ENCODE measurements around the gene GRM8. TPM values are rescaled to one million over a fixed set of nuclear protein-coding genes. Genes with fewer than 3 reads are reported as not detected.

The GRM8 gene
- total and polyA plus RNA-seq, 9 of the 15 experiments (the other 6 are each of a cell fraction or from before 2014, with no cell fraction given) = 0.13 TPM; not detected in 7

- H3K9me1 ChIP-seq (ENCODE audit: control insufficient read depth, insufficient read depth, low read length) = no peaks in the 10 kb centered on the region
- under 1% methylated on average over 17 of the region's 17 CpGs for WGBS (ENCODE audit: insufficient coverage, low coverage, missing lambda C conversion rate)
- H3K4me1 ChIP-seq (replicated peaks in 1 of 2; ENCODE audit: control insufficient read depth in 2 of 2, insufficient read depth in 2 of 2, low read length in 2 of 2) = no peaks in the 10 kb centered on the region
- no peak overlapping the region for H3K4me3 ChIP-seq
- H3K4me2 ChIP-seq (ENCODE audit: insufficient read depth, low read length) = no peak overlapping the region
- ATAC-seq (no peak), DNase-seq (ENCODE audit: extremely low read depth in 1 of 4, low spot score in 3 of 4) (no peak), FAIRE-seq (no peak)
- H3K36me3 ChIP-seq (ENCODE audit: control insufficient read depth, insufficient read depth, low read length) = no peaks in the 10 kb centered on the region
- H3K27ac ChIP-seq (ENCODE audit: extremely low read depth, low read depth, low read length) = no peak overlapping the region
- BruUV-seq (replicated peaks) = no TSS peak
- H4K20me1 ChIP-seq (replicated peaks; ENCODE audit: control insufficient read depth, insufficient read depth, low read length) = no peaks in the 10 kb centered on the region
- H2AFZ ChIP-seq (ENCODE audit: low read depth, low read length) = no peak overlapping the region
- no peaks in the 10 kb centered on the region for H3K9me3 ChIP-seq (replicated peaks; ENCODE audit: control insufficient read depth, insufficient read depth, low read depth, low read length)
- POLR2A ChIA-PET = interaction anchor here (1.1 kb wide), 1 partner anchor 10 kb away, joined by 4 read pairs; no protein-coding TSS in a partner anchor
- H3K9ac ChIP-seq (ENCODE audit: insufficient read depth in 1 of 2, low read depth in 2 of 2, low read length in 2 of 2) = no peak overlapping the region
- TF ChIP-seq CCNT2 (IDR thresholded peaks at IDR 0.05; ENCODE audit: borderline replicate concordance, extremely low read depth, insufficient read length, low read depth, low read length) (no peak), ZNF395 (CRISPR knock-in tag; IDR thresholded peaks at IDR 0.05) (no peak), CREM (IDR thresholded peaks at IDR 0.05; ENCODE audit: low read depth) (no peak), MXI1 (IDR thresholded peaks at IDR 0.05; ENCODE audit: low read depth, low read length) (no peak)
- H3K27me3 ChIP-seq (ENCODE audit: control insufficient read depth in 2 of 2, insufficient read depth in 2 of 2, low read length in 2 of 2) = no peaks in the 10 kb centered on the region
- no peaks in the 10 kb centered on the region for H3K79me2 ChIP-seq (ENCODE audit: control insufficient read depth, insufficient read depth, low read length)
- CTCF ChIA-PET (ENCODE audit: low intra/inter-chr PET ratio) = no interaction called here
- in situ Hi-C loops (cut with MboI) = no loop called here
- intact Hi-C loops (cut with micrococcal nuclease) = no loop called here
Observed at GRCh38 chr7:126958367-126958766, 294.4 kb downstream of the GRM8 start.

GRCh38 chr7:126957443-126957842, 295.3 kb downstream of the GRM8 start:
- no peaks in the 10 kb centered on the region for H3K79me2 ChIP-seq (ENCODE audit: control insufficient read depth, insufficient read depth, low read length)
- H3K27ac ChIP-seq (ENCODE audit: extremely low read depth, low read depth, low read length) = no peak overlapping the region
- no peak for FAIRE-seq
- CTCF ChIA-PET (ENCODE audit: low intra/inter-chr PET ratio) = interaction anchor here (0.6 kb wide), 1 partner anchor 1446 kb away, joined by 4 read pairs; no protein-coding TSS in a partner anchor
- ATAC-seq = no peak
- 0% methylated on average over 9 of the region's 9 CpGs for WGBS (ENCODE audit: insufficient coverage, low coverage, missing lambda C conversion rate)
- no peaks in the 10 kb centered on the region for H4K20me1 ChIP-seq (replicated peaks; ENCODE audit: control insufficient read depth, insufficient read depth, low read length)
- POLR2A ChIA-PET = no interaction called here
- H2AFZ ChIP-seq (ENCODE audit: low read depth, low read length) = no peak overlapping the region
- in situ Hi-C loops (cut with MboI) = no loop called here
- no peaks in the 10 kb centered on the region for H3K9me3 ChIP-seq (replicated peaks; ENCODE audit: control insufficient read depth, insufficient read depth, low read depth, low read length)
- H3K4me3 ChIP-seq = no peak overlapping the region
- H3K4me1 ChIP-seq (replicated peaks in 1 of 2; ENCODE audit: control insufficient read depth in 2 of 2, insufficient read depth in 2 of 2, low read length in 2 of 2) = no peaks in the 10 kb centered on the region
- no TSS peak for BruUV-seq (replicated peaks)
- no peak overlapping the region for H3K9ac ChIP-seq (ENCODE audit: insufficient read depth in 1 of 2, low read depth in 2 of 2, low read length in 2 of 2)
- no peaks in the 10 kb centered on the region for H3K27me3 ChIP-seq (ENCODE audit: control insufficient read depth in 2 of 2, insufficient read depth in 2 of 2, low read length in 2 of 2)
- no peak overlapping the region for H3K4me2 ChIP-seq (ENCODE audit: insufficient read depth, low read length)
- no peaks in the 10 kb centered on the region for H3K9me1 ChIP-seq (ENCODE audit: control insufficient read depth, insufficient read depth, low read length)
- DNase-seq (ENCODE audit: extremely low read depth in 1 of 4, low spot score in 3 of 4) = no peak
- intact Hi-C loops (cut with micrococcal nuclease) = no loop called here
- H3K36me3 ChIP-seq (ENCODE audit: control insufficient read depth, insufficient read depth, low read length) = no peaks in the 10 kb centered on the region
- TF ChIP-seq JUN (IDR thresholded peaks at IDR 0.05; ENCODE audit: borderline replicate concordance, low read depth, low read length) (no peak), JUN (CRISPR knock-in tag; IDR thresholded peaks at IDR 0.05; ENCODE audit: borderline replicate concordance) (no peak), IRF9 (tag; IDR thresholded peaks at IDR 0.05) (no peak), SNIP1 (IDR thresholded peaks at IDR 0.05; ENCODE audit: low read depth) (no peak), ETV5 (CRISPR knock-in tag; IDR thresholded peaks at IDR 0.05; ENCODE audit: low read depth) (no peak), MEF2D (tag; conservative IDR thresholded peaks at IDR 0.05; ENCODE audit: low read depth) (no peak), ILK (tag; IDR thresholded peaks at IDR 0.05; ENCODE audit: borderline replicate concordance, low read depth) (no peak), RFX5 (IDR thresholded peaks at IDR 0.05; ENCODE audit: low read depth, low read length) (no peak), GTF2B (IDR thresholded peaks at IDR 0.05; ENCODE audit: extremely low read depth, insufficient read length) (no peak)

Data from K562 (cell line).